GM23248 (cell line): ENCODE data around the gene AMDHD1.

Source experiments
- EZH2 ChIP-seq: fragments of 200-600 bp; sonication (generic); IDR thresholded peaks from 2 replicates; pipeline ENCODE4 v1.6.1; 2018; ENCODE audit warnings: antibody characterized with exemption, mild to moderate bottlenecking; ENCODE audit not compliant: insufficient read depth, poor library complexity, severe bottlenecking
- EZH2phosphoT487 ChIP-seq: fragments of 200-600 bp; sonication (generic); IDR thresholded peaks from 2 replicates; pipeline ENCODE4 v1.6.1; 2018; ENCODE audit warnings: antibody characterized with exemption, moderate library complexity, mild to moderate bottlenecking, low read depth; ENCODE audit not compliant: insufficient read depth

- no peak for TF ChIP-seq EZH2phosphoT487
- TF ChIP-seq EZH2, result no peak
These were observed 27.8 kb downstream of the AMDHD1 start for GRCh38 chr12:95970905-95971304.
